ENCODE data around the gene GNAQ.

GNAQ gene

GRCh38 chr9:77738932-77739331 is 292.7 kb downstream of the GNAQ start:
- no peak overlapping the region for H3K4me3 ChIP-seq (ENCODE audit: low read depth, low read length)
- TF ChIP-seq MYC (IDR thresholded peaks at IDR 0.05; ENCODE audit: low read depth, low read length) (no peak), CTCF (IDR thresholded peaks at IDR 0.05; ENCODE audit: low read depth, low read length) (no peak), MAX (IDR thresholded peaks at IDR 0.05; ENCODE audit: low read depth, low read length) (no peak), POLR2A (IDR thresholded peaks at IDR 0.05; ENCODE audit: extremely low read depth, insufficient read length) (no peak)
- no peak for DNase-seq (ENCODE audit: low read depth)

GRCh38 chr9:77735494-77735893 is 296.1 kb downstream of the GNAQ start:
- no peak for DNase-seq (ENCODE audit: low read depth)
- TF ChIP-seq MYC (IDR thresholded peaks at IDR 0.05; ENCODE audit: low read depth, low read length): no peak
- TF ChIP-seq CTCF (IDR thresholded peaks at IDR 0.05; ENCODE audit: low read depth, low read length): no peak
- no peak for TF ChIP-seq MAX (IDR thresholded peaks at IDR 0.05; ENCODE audit: low read depth, low read length)
- TF ChIP-seq POLR2A (IDR thresholded peaks at IDR 0.05; ENCODE audit: extremely low read depth, insufficient read length): no peak
- H3K4me3 ChIP-seq (ENCODE audit: low read depth, low read length): no peak overlapping the region

- TF ChIP-seq POLR2A (IDR thresholded peaks at IDR 0.05; ENCODE audit: extremely low read depth, insufficient read length) (no peak), CTCF (IDR thresholded peaks at IDR 0.05; ENCODE audit: low read depth, low read length) (no peak), MAX (IDR thresholded peaks at IDR 0.05; ENCODE audit: low read depth, low read length) (no peak), MYC (IDR thresholded peaks at IDR 0.05; ENCODE audit: low read depth, low read length) (no peak)
- H3K4me3 ChIP-seq (ENCODE audit: low read depth, low read length): no peak overlapping the region
- DNase-seq (ENCODE audit: low read depth): no peak
Measured at GRCh38 chr9:77731930-77732329, 299.7 kb downstream of the GNAQ start.

GRCh38 chr9:77731008-77731698 is 300.5 kb downstream of the GNAQ start:
- DNase-seq (ENCODE audit: low read depth): no peak
- H3K4me3 ChIP-seq (ENCODE audit: low read depth, low read length): no peak overlapping the region
- no peak for TF ChIP-seq POLR2A (IDR thresholded peaks at IDR 0.05; ENCODE audit: extremely low read depth, insufficient read length)
- no peak for TF ChIP-seq CTCF (IDR thresholded peaks at IDR 0.05; ENCODE audit: low read depth, low read length)
- TF ChIP-seq MYC (IDR thresholded peaks at IDR 0.05; ENCODE audit: low read depth, low read length): no peak
- TF ChIP-seq MAX (IDR thresholded peaks at IDR 0.05; ENCODE audit: low read depth, low read length): no peak

GRCh38 chr9:77729177-77729576 is 302.4 kb downstream of the GNAQ start:
- no peak for DNase-seq (ENCODE audit: low read depth)
- no peak for TF ChIP-seq CTCF (IDR thresholded peaks at IDR 0.05; ENCODE audit: low read depth, low read length)
- H3K4me3 ChIP-seq (ENCODE audit: low read depth, low read length): no peak overlapping the region

- H3K4me3 ChIP-seq (ENCODE audit: low read depth, low read length): no peak overlapping the region
- TF ChIP-seq MYC (IDR thresholded peaks at IDR 0.05; ENCODE audit: low read depth, low read length) (no peak), MAX (IDR thresholded peaks at IDR 0.05; ENCODE audit: low read depth, low read length) (no peak), CTCF (IDR thresholded peaks at IDR 0.05; ENCODE audit: low read depth, low read length) (no peak), POLR2A (IDR thresholded peaks at IDR 0.05; ENCODE audit: extremely low read depth, insufficient read length) (no peak)
- DNase-seq (ENCODE audit: low read depth): no peak
Measured at GRCh38 chr9:77726814-77727213, 304.8 kb downstream of the GNAQ start.
